WTC11 (cell line): Measurements from ENCODE around the gene AMPD3. TPM values are rescaled to one million over a fixed set of nuclear protein-coding genes. Genes with fewer than 3 reads are reported as not detected.

Source experiments
- ATAC-seq: fragments of 200-7000 bp; cut with Tn5 transposase; 2 replicates; pipeline ENCODE4 v1.10.0; 2021; ENCODE audit warnings: mild to moderate bottlenecking, moderate library complexity
- CTCF ChIA-PET: fragments of 300-600 bp; sonication (Branson Sonifier 250); formaldehyde crosslinking; loops from one replicate; lab custom pipeline; 2021; ENCODE audit warnings: antibody characterized with exemption; lab: Charles Lee
- POLR2A ChIA-PET: fragments of 350-600 bp; sonication (Branson Sonifier 250); formaldehyde crosslinking; loops from one replicate; lab custom pipeline; 2021; ENCODE audit warnings: antibody characterized with exemption; lab: Charles Lee
- DNase-seq: peaks from one replicate; pipeline ENCODE4 v3.0.0; 2021; ENCODE audit warnings: low spot score
- H3K27ac Mint-ChIP-seq: 2 replicates; pipeline ENCODE4 v1.8.0; 2021; ENCODE audit warnings: mixed read lengths
- H3K27me3 Mint-ChIP-seq: 2 replicates; pipeline ENCODE4 v1.8.0; 2021; ENCODE audit warnings: low read depth, mild to moderate bottlenecking, moderate library complexity, mixed read lengths
- H3K36me3 Mint-ChIP-seq: 2 replicates; pipeline ENCODE4 v1.8.0; 2021; ENCODE audit warnings: mixed read lengths
- H3K4me1 Mint-ChIP-seq: 2 replicates; pipeline ENCODE4 v1.8.0; 2022; ENCODE audit warnings: mixed read lengths
- H3K4me3 Mint-ChIP-seq: 2 replicates; pipeline ENCODE4 v1.8.0; 2021; ENCODE audit warnings: mild to moderate bottlenecking, moderate library complexity, mixed read lengths
- H3K9me3 Mint-ChIP-seq: 2 replicates; pipeline ENCODE4 v1.8.0; 2021; ENCODE audit warnings: mixed read lengths
- CBFB ChIP-seq: sonication (generic); formaldehyde crosslinking; IDR thresholded peaks from 2 replicates; pipeline ENCODE4 v1.8.1; 2022; ENCODE audit warnings: mild to moderate bottlenecking, low read depth, missing genetic modification reagents
- ELF4 ChIP-seq: sonication (generic); formaldehyde crosslinking; IDR thresholded peaks from 2 replicates; pipeline ENCODE4 v1.8.1; 2022; ENCODE audit warnings: low read depth, mild to moderate bottlenecking, moderate library complexity, missing genetic modification reagents
- KAT7 ChIP-seq: sonication (generic); formaldehyde crosslinking; IDR thresholded peaks from 2 replicates; pipeline ENCODE4 v1.8.1; 2023; ENCODE audit warnings: missing genetic modification reagents, mild to moderate bottlenecking, borderline replicate concordance
- MYBL2 ChIP-seq: sonication (generic); formaldehyde crosslinking; IDR thresholded peaks from 2 replicates; pipeline ENCODE4 v1.8.1; 2023; ENCODE audit warnings: mild to moderate bottlenecking, moderate library complexity, missing genetic modification reagents
- NFATC4 ChIP-seq: fragments of 250-450 bp; sonication (Bioruptor Pico); IDR thresholded peaks from 2 replicates; pipeline ENCODE4 v1.9.0; 2021; ENCODE audit warnings: mild to moderate bottlenecking
- NFE2L1 ChIP-seq: sonication (generic); formaldehyde crosslinking; IDR thresholded peaks from 2 replicates; pipeline ENCODE4 v1.8.1; 2023; ENCODE audit warnings: missing genetic modification reagents
- NFYB ChIP-seq: sonication (generic); formaldehyde crosslinking; conservative IDR thresholded peaks from 2 replicates; pipeline ENCODE4 v1.8.0; 2022; ENCODE audit warnings: low read depth, missing genetic modification reagents
- NR1H2 ChIP-seq: sonication (generic); formaldehyde crosslinking; IDR thresholded peaks from 2 replicates; pipeline ENCODE4 v1.9.0; 2021; ENCODE audit warnings: mild to moderate bottlenecking, moderate library complexity, missing genetic modification reagents
- TEAD1 ChIP-seq: sonication (generic); formaldehyde crosslinking; IDR thresholded peaks from 2 replicates; pipeline ENCODE4 v1.8.0; 2022; ENCODE audit warnings: mild to moderate bottlenecking, missing genetic modification reagents
- ZMAT4 ChIP-seq: fragments of 250-450 bp; sonication (Bioruptor Pico); IDR thresholded peaks from 2 replicates; pipeline ENCODE4 v1.9.0; 2021; ENCODE audit warnings: mild to moderate bottlenecking
- ZNF219 ChIP-seq: sonication (generic); formaldehyde crosslinking; IDR thresholded peaks from 2 replicates; pipeline ENCODE4 v1.8.0; 2023; ENCODE audit warnings: missing genetic modification reagents, mild to moderate bottlenecking, borderline replicate concordance
- ZNF263 ChIP-seq: sonication (generic); formaldehyde crosslinking; IDR thresholded peaks from 2 replicates; pipeline ENCODE4 v1.8.1; 2022; ENCODE audit warnings: low read depth, mild to moderate bottlenecking, moderate library complexity, missing genetic modification reagents
- ZNF317 ChIP-seq: sonication (generic); formaldehyde crosslinking; IDR thresholded peaks from 2 replicates; pipeline ENCODE4 v1.8.1; 2023; ENCODE audit warnings: low read depth, mild to moderate bottlenecking, moderate library complexity, missing genetic modification reagents, borderline replicate concordance
- ZNF396 ChIP-seq: fragments of 250-450 bp; sonication (Bioruptor Pico); IDR thresholded peaks from 2 replicates; pipeline ENCODE4 v1.8.0; 2021; ENCODE audit warnings: mild to moderate bottlenecking, moderate library complexity, borderline replicate concordance
- ZNF416 ChIP-seq: fragments of 250-450 bp; sonication (Bioruptor Pico); IDR thresholded peaks from 2 replicates; pipeline ENCODE4 v1.9.0; 2021; ENCODE audit warnings: mild to moderate bottlenecking, inconsistent platforms
- ZNF425 ChIP-seq: fragments of 250-450 bp; sonication (Bioruptor Pico); conservative IDR thresholded peaks from 2 replicates; pipeline ENCODE4 v1.9.0; 2021; ENCODE audit warnings: mild to moderate bottlenecking
- total RNA-seq: library from RNA; stranded (reverse); gene quantifications from 3 replicates; pipeline ENCODE4 v1.2.3, GENCODE V29; 2021
- TF ChIP-seq, protein P1 (sequence below): fragments of 250-450 bp; sonication (Bioruptor Pico); IDR thresholded peaks from 2 replicates; pipeline ENCODE4 v1.9.0; 2021; ENCODE audit warnings: moderate library complexity, mild to moderate bottlenecking, inconsistent platforms, borderline replicate concordance
- TF ChIP-seq, protein P2 (sequence below): sonication (generic); formaldehyde crosslinking; IDR thresholded peaks from 2 replicates; pipeline ENCODE4 v1.8.0; 2022; ENCODE audit warnings: mild to moderate bottlenecking, missing genetic modification reagents
- TF ChIP-seq, protein P3 (sequence below): sonication (generic); formaldehyde crosslinking; conservative IDR thresholded peaks from 2 replicates; pipeline ENCODE4 v1.8.1; 2023; ENCODE audit warnings: mild to moderate bottlenecking, low read depth, missing genetic modification reagents, moderate library complexity

AMPD3 gene
- total RNA-seq, 1 experiment from 2014 or later = 6.4 TPM

DNA sequence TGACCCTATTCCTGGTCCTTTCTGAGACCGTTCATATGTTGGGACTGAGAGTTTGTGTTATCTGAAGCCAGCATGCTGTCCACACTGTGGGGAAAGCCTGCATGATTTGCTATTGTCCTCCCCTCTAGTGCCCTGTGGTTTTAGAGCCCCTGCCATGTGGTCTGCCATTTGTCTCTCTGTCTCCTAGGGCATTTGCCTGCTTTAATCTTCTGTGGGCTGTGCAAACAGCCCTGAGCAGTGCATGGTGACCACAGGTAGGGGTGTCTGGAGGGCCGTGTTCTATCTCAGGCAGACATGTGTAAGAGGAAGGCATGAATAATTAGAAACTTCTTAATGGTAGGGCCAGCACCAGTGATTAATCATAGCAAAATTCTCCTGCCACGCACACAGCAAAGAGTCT lies 23.0 kb downstream of the AMPD3 start:
- no peak for TF ChIP-seq NFYB
- TF ChIP-seq, protein P1, sequence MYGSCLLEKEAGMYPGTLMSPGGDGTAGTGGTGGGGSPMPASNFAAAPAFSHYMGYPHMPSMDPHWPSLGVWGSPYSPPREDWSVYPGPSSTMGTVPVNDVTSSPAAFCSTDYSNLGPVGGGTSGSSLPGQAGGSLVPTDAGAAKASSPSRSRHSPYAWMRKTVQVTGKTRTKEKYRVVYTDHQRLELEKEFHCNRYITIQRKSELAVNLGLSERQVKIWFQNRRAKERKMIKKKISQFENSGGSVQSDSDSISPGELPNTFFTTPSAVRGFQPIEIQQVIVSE (CRISPR knock-in tag) = no peak
- no peak for TF ChIP-seq ZNF263
- no peak for TF ChIP-seq ZNF317 (CRISPR knock-in tag)
- no peak for TF ChIP-seq ZNF416 (CRISPR knock-in tag)
- no peak for TF ChIP-seq ZNF219 (CRISPR knock-in tag)
- TF ChIP-seq MYBL2 (CRISPR knock-in tag) = no peak
- no peak for TF ChIP-seq ELF4 (CRISPR knock-in tag)
- TF ChIP-seq TEAD1 (CRISPR knock-in tag) = no peak
- TF ChIP-seq NFATC4 (CRISPR knock-in tag) = no peak
- TF ChIP-seq ZNF396 = no peak
- TF ChIP-seq, protein P2, sequence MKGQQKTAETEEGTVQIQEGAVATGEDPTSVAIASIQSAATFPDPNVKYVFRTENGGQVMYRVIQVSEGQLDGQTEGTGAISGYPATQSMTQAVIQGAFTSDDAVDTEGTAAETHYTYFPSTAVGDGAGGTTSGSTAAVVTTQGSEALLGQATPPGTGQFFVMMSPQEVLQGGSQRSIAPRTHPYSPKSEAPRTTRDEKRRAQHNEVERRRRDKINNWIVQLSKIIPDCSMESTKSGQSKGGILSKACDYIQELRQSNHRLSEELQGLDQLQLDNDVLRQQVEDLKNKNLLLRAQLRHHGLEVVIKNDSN = no peak
- TF ChIP-seq ZNF425 (CRISPR knock-in tag) = no peak
- TF ChIP-seq NR1H2 (CRISPR knock-in tag) = no peak
- TF ChIP-seq NFE2L1 (CRISPR knock-in tag) = no peak
- TF ChIP-seq, protein P3, sequence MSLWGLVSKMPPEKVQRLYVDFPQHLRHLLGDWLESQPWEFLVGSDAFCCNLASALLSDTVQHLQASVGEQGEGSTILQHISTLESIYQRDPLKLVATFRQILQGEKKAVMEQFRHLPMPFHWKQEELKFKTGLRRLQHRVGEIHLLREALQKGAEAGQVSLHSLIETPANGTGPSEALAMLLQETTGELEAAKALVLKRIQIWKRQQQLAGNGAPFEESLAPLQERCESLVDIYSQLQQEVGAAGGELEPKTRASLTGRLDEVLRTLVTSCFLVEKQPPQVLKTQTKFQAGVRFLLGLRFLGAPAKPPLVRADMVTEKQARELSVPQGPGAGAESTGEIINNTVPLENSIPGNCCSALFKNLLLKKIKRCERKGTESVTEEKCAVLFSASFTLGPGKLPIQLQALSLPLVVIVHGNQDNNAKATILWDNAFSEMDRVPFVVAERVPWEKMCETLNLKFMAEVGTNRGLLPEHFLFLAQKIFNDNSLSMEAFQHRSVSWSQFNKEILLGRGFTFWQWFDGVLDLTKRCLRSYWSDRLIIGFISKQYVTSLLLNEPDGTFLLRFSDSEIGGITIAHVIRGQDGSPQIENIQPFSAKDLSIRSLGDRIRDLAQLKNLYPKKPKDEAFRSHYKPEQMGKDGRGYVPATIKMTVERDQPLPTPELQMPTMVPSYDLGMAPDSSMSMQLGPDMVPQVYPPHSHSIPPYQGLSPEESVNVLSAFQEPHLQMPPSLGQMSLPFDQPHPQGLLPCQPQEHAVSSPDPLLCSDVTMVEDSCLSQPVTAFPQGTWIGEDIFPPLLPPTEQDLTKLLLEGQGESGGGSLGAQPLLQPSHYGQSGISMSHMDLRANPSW (CRISPR knock-in tag) = no peak
- no peak for TF ChIP-seq KAT7 (CRISPR knock-in tag)
- no peak for TF ChIP-seq CBFB (CRISPR knock-in tag)
- Mint-ChIP-seq H3K36me3 (no peaks in the 10 kb centered on the region), H3K27ac (no peak overlapping the region), H3K9me3 (no peaks in the 10 kb centered on the region), H3K4me3 (no peak overlapping the region), H3K27me3 (no peaks in the 10 kb centered on the region; the same call in 1 of the 2 replicates), H3K4me1 (peaks cover 8% of the 10 kb centered on the region)
- DNase-seq (no peak), ATAC-seq (no peak)
- CTCF ChIA-PET = interaction anchor here (1.5 kb wide), 1 partner anchor 11 kb away, joined by 4 read pairs; no protein-coding TSS in a partner anchor
- POLR2A ChIA-PET = no interaction called here

- TF ChIP-seq ZMAT4 (CRISPR knock-in tag) (no peak), MYBL2 (CRISPR knock-in tag) (no peak), ZNF317 (CRISPR knock-in tag) (no peak)
- Mint-ChIP-seq H3K27ac (no peak overlapping the region), H3K27me3 (no peaks in the 10 kb centered on the region; the same call in 1 of the 2 replicates), H3K9me3 (no peaks in the 10 kb centered on the region), H3K36me3 (no peaks in the 10 kb centered on the region), H3K4me1 (peaks cover under 1% of the 10 kb centered on the region; the same call in 1 of the 2 replicates), H3K4me3 (no peak overlapping the region)
- ATAC-seq (no peak), DNase-seq (no peak)
- CTCF ChIA-PET = interaction anchor here (1.5 kb wide), 1 partner anchor 10 kb away, joined by 4 read pairs; no protein-coding TSS in a partner anchor
- POLR2A ChIA-PET = no interaction called here
Observed at GRCh38 chr11:10478574-10479550, 23.8 kb downstream of the AMPD3 start.
